ENCODE results near the gene METTL18. TPM values are rescaled to one million over a fixed set of nuclear protein-coding genes. Genes with fewer than 3 reads are reported as not detected.

METTL18 gene
- total RNA-seq, 1 experiment from 2014 or later: 7.3 TPM

DNA sequence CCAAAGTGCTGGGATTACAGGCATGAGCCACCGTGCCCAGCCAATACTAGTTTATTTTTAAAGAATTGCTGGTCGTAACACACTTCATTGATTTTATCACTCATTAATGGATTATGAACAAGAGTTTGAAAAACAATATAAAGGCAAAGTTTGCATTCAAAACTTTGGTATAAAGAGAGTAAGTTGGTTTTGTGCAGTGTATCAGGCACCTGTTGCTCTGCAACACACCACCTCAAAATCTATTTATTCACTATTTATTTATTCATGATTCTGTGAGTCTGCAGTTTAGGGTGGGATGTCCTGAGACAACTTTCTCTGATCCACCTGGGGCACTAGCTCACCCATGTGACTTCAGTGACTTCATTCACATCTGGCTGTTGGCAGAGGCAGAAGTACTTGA is 10.2 kb upstream of the METTL18 start:
- H3K4me2 ChIP-seq (ENCODE audit: low read length): no peak overlapping the region
- no peaks in the 10 kb centered on the region for H3K27me3 ChIP-seq (ENCODE audit: low read length)
- DNase-seq (no peak), ATAC-seq (no peak)
- no peak overlapping the region for H3K9ac ChIP-seq (ENCODE audit: low read length)
- no peak overlapping the region for H3K27ac ChIP-seq (ENCODE audit: low read length)
- no peaks in the 10 kb centered on the region for H4K20me1 ChIP-seq (ENCODE audit: low read length)
- H3K4me3 ChIP-seq (ENCODE audit: low read length): no peak overlapping the region
- H3K9me2 ChIP-seq (replicated peaks; ENCODE audit: low read length): no peaks in the 10 kb centered on the region
- no peak overlapping the region for H2AFZ ChIP-seq (ENCODE audit: low read length)
- no peaks in the 10 kb centered on the region for H3K4me1 ChIP-seq (ENCODE audit: insufficient read depth, low read length)
- POLR2A ChIA-PET (ENCODE audit: unreplicated experiment): no interaction called here
- H3K36me3 ChIP-seq (ENCODE audit: low read depth, low read length): peaks cover 47% of the 10 kb centered on the region; the same call in 1 of the 2 replicates
- peaks cover 5% of the 10 kb centered on the region; the same call in 1 of the 2 replicates for H3K79me2 ChIP-seq (ENCODE audit: low read length)
- no peaks in the 10 kb centered on the region for H3F3A ChIP-seq (ENCODE audit: low read length, unreplicated experiment)
- BruUV-seq (replicated peaks): no TSS peak
- TF ChIP-seq EZH2phosphoT487 (IDR thresholded peaks at IDR 0.05; ENCODE audit: borderline replicate concordance, low read length) (no peak), EZH2 (IDR thresholded peaks at IDR 0.05; ENCODE audit: low read length, unreplicated experiment) (no peak)
- TF ChIP-seq, protein P1, sequence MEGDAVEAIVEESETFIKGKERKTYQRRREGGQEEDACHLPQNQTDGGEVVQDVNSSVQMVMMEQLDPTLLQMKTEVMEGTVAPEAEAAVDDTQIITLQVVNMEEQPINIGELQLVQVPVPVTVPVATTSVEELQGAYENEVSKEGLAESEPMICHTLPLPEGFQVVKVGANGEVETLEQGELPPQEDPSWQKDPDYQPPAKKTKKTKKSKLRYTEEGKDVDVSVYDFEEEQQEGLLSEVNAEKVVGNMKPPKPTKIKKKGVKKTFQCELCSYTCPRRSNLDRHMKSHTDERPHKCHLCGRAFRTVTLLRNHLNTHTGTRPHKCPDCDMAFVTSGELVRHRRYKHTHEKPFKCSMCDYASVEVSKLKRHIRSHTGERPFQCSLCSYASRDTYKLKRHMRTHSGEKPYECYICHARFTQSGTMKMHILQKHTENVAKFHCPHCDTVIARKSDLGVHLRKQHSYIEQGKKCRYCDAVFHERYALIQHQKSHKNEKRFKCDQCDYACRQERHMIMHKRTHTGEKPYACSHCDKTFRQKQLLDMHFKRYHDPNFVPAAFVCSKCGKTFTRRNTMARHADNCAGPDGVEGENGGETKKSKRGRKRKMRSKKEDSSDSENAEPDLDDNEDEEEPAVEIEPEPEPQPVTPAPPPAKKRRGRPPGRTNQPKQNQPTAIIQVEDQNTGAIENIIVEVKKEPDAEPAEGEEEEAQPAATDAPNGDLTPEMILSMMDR (conservative IDR thresholded peaks at IDR 0.05; ENCODE audit: low read depth, low read length): no peak
- CTCF ChIA-PET: no interaction called here
- H3K9me3 ChIP-seq (ENCODE audit: low read length): no peaks in the 10 kb centered on the region
- intact Hi-C loops (cut with micrococcal nuclease): loop anchor here (10.0 kb wide), 1 partner anchor 220 kb away; the partner anchor contains the start of gene F5

- H3F3A ChIP-seq (ENCODE audit: low read length, unreplicated experiment): no peaks in the 10 kb centered on the region
Observed at GRCh38 chr1:169802888-169803287, 8.2 kb upstream of the METTL18 start.

DNA sequence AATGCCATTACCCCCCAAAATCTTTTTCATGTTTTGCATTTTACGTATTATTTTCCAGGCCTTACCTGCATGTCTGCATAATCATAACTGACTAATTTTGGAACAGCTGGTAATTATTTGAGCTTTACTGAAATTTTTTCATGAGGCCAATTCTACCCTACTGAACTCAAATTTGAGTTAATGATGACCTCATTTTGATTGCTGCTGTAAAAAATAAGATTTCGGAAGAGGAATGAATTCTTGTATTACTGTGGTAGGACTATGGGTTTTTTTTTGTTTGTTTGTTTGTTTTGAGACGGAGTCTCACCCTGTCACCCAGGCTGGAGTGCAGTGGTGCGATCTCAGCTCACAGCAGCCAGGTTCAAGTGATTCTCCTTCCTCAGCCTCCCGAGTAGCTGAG is 2.6 kb upstream of the METTL18 start:
- H3K4me1 ChIP-seq (ENCODE audit: insufficient read depth, low read length): peaks cover 33% of the 10 kb centered on the region
- H3K27me3 ChIP-seq (ENCODE audit: low read length): no peaks in the 10 kb centered on the region
- H3K4me2 ChIP-seq (ENCODE audit: low read length): no peak overlapping the region
- no peaks in the 10 kb centered on the region for H3K9me3 ChIP-seq (ENCODE audit: low read length)
- no peaks in the 10 kb centered on the region for H3F3A ChIP-seq (ENCODE audit: low read length, unreplicated experiment)
- H3K9ac ChIP-seq (ENCODE audit: low read length): no peak overlapping the region
- POLR2A ChIA-PET (ENCODE audit: unreplicated experiment): no interaction called here
- no peaks in the 10 kb centered on the region for H3K9me2 ChIP-seq (replicated peaks; ENCODE audit: low read length)
- no peak for DNase-seq
- H2AFZ ChIP-seq (ENCODE audit: low read length): no peak overlapping the region
- no peak for TF ChIP-seq EZH2phosphoT487 (IDR thresholded peaks at IDR 0.05; ENCODE audit: borderline replicate concordance, low read length)
- TF ChIP-seq EZH2 (IDR thresholded peaks at IDR 0.05; ENCODE audit: low read length, unreplicated experiment): no peak
- TF ChIP-seq, protein P1 (conservative IDR thresholded peaks at IDR 0.05; ENCODE audit: low read depth, low read length): no peak
- no peaks in the 10 kb centered on the region for H4K20me1 ChIP-seq (ENCODE audit: low read length)
- H3K4me3 ChIP-seq (ENCODE audit: low read length): no peak overlapping the region
- peaks cover 6% of the 10 kb centered on the region; the same call in 1 of the 2 replicates for H3K36me3 ChIP-seq (ENCODE audit: low read depth, low read length)
- intact Hi-C loops (cut with micrococcal nuclease): loop anchor here (5.0 to 10.0 kb wide), 2 partner anchors 95 to 312 kb away; partner anchors contain the start of genes SCYL3 and SLC19A2
- no peak overlapping the region for H3K27ac ChIP-seq (ENCODE audit: low read length)
- H3K79me2 ChIP-seq (ENCODE audit: low read length): peaks cover 65% of the 10 kb centered on the region
- no TSS peak for BruUV-seq (replicated peaks)
- no peak for ATAC-seq
- CTCF ChIA-PET: no interaction called here

More at GRCh38 chr1:169802888-169803287, 8.2 kb upstream of the METTL18 start:
- DNase-seq (no peak), ATAC-seq (no peak)
- no TSS peak for BruUV-seq (replicated peaks)
- no peak overlapping the region for H3K4me2 ChIP-seq (ENCODE audit: low read length)
- H2AFZ ChIP-seq (ENCODE audit: low read length): no peak overlapping the region
- peaks cover 18% of the 10 kb centered on the region; the same call in 1 of the 2 replicates for H3K79me2 ChIP-seq (ENCODE audit: low read length)
- H3K4me1 ChIP-seq (ENCODE audit: insufficient read depth, low read length): peaks cover 7% of the 10 kb centered on the region; the same call in 1 of the 2 replicates
- H3K4me3 ChIP-seq (ENCODE audit: low read length): no peak overlapping the region
- H3K9ac ChIP-seq (ENCODE audit: low read length): no peak overlapping the region
- CTCF ChIA-PET: no interaction called here
- H3K36me3 ChIP-seq (ENCODE audit: low read depth, low read length): peaks cover 36% of the 10 kb centered on the region; the same call in 1 of the 2 replicates
- no peaks in the 10 kb centered on the region for H3K9me2 ChIP-seq (replicated peaks; ENCODE audit: low read length)
- H3K9me3 ChIP-seq (ENCODE audit: low read length): no peaks in the 10 kb centered on the region
- POLR2A ChIA-PET (ENCODE audit: unreplicated experiment): interaction anchor here (0.6 kb wide), 1 partner anchor 601 kb away, joined by 3 read pairs; no protein-coding TSS in a partner anchor
- no peaks in the 10 kb centered on the region for H4K20me1 ChIP-seq (ENCODE audit: low read length)
- H3K27me3 ChIP-seq (ENCODE audit: low read length): no peaks in the 10 kb centered on the region
- intact Hi-C loops (cut with micrococcal nuclease): loop anchor here (10.0 kb wide), 1 partner anchor 218 kb away; the partner anchor contains the start of gene F5
- H3K27ac ChIP-seq (ENCODE audit: low read length): no peak overlapping the region
- TF ChIP-seq EZH2 (IDR thresholded peaks at IDR 0.05; ENCODE audit: low read length, unreplicated experiment) (no peak), EZH2phosphoT487 (IDR thresholded peaks at IDR 0.05; ENCODE audit: borderline replicate concordance, low read length) (no peak)
- TF ChIP-seq, protein P1 (conservative IDR thresholded peaks at IDR 0.05; ENCODE audit: low read depth, low read length): no peak
